22Rv1 (cell line): Measurements from ENCODE around the gene ULK2.

Experiments used
- ZFX ChIP-seq: fragments of 450-650 bp; IDR thresholded peaks from 2 replicates; pipeline ENCODE4 v1.6.1; 2017; ENCODE audit warnings: antibody characterized with exemption, borderline replicate concordance
- TF ChIP-seq, protein P1 (sequence below): fragments of 450-650 bp; IDR thresholded peaks from 2 replicates; pipeline ENCODE4 v1.5.1; 2017; ENCODE audit warnings: mild to moderate bottlenecking

- TF ChIP-seq, protein P1, sequence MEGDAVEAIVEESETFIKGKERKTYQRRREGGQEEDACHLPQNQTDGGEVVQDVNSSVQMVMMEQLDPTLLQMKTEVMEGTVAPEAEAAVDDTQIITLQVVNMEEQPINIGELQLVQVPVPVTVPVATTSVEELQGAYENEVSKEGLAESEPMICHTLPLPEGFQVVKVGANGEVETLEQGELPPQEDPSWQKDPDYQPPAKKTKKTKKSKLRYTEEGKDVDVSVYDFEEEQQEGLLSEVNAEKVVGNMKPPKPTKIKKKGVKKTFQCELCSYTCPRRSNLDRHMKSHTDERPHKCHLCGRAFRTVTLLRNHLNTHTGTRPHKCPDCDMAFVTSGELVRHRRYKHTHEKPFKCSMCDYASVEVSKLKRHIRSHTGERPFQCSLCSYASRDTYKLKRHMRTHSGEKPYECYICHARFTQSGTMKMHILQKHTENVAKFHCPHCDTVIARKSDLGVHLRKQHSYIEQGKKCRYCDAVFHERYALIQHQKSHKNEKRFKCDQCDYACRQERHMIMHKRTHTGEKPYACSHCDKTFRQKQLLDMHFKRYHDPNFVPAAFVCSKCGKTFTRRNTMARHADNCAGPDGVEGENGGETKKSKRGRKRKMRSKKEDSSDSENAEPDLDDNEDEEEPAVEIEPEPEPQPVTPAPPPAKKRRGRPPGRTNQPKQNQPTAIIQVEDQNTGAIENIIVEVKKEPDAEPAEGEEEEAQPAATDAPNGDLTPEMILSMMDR: no peak
- TF ChIP-seq ZFX: no peak
These were observed 125.2 kb downstream of the ULK2 start for GRCh38 chr17:19742495-19742894.
